Activated CD8-positive, alpha-beta memory T cell treated with anti-CD3 and anti-CD28 coated beads for 4 hours (primary cell): Measurements from ENCODE around the gene ASTN2.

Experiments
- DNase-seq, 2 donors: peaks; one replicate each; pipeline ENCODE4 v3.0.0-alpha.2; 2020; ENCODE audit warnings: low read depth in 2 of 2

The ASTN2 gene

GRCh38 chr9:116490321-116490720 lies 924.5 kb downstream of the ASTN2 start:
- DNase-seq, result no peak

DNA sequence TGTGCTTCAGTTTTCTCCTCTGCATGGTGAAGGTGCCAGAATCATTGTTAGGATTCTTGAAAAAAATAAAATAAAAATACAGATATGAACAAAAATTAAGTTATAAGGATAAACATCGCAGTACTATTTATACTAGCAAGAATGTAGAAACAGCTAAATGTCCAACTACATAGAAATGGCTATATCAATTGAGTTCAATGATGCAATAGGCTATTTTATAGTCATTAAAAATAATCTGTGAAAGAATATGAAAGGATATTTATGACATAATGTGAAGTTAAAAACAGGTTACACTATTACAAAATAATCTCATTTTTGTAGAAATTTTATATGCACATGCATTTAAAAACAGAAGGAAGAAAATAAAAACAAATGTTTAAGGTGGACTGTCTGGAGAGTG lies 926.5 kb downstream of the ASTN2 start:
- DNase-seq, result no peak

- no peak for DNase-seq
Observed at GRCh38 chr9:116484492-116485061, 930.3 kb downstream of the ASTN2 start.

DNA sequence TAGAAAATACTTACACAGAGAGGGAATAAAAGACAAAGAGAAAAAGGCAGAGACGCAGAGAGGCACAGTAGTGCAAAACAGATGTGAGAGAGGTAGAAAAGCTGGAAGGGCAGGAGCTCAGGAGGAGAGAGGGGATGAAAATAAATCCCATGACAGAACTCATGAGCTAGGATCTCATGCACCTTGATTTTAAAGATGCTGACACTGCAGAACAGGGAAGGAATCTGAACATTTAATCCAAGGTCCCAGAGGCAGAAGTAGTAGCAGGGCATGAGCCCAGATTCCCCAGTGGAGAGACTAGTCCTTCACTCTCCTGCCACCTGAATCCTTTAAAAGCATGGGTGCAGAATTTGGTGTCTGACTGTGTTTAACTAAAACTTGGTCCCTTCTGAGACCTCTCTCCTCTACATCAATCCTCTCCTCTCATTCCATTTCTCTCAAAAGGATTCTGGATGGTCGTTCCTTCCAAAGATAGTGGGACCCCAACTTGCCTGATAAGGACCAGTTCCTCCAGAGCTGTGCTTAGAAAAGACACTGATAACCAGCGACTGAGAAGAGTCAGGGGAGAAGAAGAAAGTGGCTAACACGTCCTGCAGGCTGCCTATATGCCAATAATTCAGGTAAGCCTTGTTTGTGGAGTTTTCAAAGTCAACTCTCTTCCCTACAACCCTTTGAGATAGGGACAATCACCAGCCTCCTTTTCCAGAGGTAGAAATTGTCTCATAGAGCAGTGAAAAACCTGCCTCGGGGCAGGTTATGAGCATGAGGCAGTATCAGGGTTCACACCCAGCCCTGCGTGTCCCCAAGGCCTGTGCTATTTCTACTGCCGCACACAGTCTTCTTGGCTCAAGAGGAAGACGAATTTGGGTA lies 931.0 kb downstream of the ASTN2 start:
- DNase-seq, result no peak

DNA sequence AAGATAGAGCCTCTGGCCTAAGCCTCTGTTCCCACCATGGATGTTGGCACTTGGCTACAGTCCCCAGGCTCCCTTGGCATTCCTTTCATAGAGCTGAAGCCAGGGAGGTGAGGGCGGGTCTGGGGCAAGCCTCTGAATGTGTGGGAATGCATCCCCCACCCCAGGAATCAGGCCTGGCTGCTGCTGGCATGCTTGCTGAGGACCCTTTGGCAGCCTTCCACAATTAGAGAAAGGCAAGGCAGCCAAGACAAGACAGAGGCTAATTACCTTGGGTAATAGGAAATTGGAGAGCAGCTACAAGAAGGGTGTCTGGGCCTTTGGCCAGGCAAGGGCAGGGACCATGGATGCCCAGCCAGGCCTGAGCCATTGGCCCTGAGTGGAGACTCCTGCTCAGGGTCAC lies 932.1 kb downstream of the ASTN2 start:
- no peak for DNase-seq

DNA sequence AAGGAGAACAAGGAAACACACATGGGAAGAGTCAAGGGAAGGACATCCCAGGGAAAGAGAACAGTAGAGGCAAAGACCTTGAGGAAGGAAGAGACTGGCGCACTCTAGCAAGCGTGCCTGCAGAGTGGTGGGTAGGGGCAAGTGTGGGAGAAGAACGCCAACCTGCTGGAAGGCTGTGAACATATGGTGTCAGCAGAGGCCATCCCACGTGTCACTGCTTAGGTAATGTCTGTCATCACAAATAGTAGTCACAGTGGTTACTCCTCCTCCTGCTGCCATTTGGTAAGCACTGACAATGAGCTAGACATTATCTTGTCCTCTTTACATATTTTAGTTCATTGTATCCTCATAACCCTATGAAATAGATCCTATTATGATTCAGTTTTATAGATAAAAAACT lies 934.2 kb downstream of the ASTN2 start:
- DNase-seq, result no peak

DNA sequence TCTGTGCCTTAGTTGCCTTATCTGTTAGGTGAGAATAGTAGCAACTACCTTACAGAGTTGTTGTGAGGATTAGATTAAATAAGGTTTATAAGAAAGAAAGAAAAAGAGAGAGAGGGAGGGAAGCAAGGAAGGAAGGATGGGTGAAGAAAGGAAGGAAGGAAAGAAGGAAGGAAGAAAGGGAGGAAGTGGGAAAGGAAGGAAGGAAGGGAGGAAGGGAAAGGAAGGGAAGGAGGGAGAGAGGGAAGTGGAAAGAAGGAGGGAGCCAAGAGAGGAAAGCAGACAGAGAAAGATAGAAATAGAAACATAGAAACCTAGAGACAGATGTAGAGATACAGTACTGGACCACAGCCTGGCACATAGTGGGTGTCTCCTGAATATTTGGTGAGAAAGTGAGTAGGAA lies 934.9 kb downstream of the ASTN2 start:
- DNase-seq, result no peak

DNA sequence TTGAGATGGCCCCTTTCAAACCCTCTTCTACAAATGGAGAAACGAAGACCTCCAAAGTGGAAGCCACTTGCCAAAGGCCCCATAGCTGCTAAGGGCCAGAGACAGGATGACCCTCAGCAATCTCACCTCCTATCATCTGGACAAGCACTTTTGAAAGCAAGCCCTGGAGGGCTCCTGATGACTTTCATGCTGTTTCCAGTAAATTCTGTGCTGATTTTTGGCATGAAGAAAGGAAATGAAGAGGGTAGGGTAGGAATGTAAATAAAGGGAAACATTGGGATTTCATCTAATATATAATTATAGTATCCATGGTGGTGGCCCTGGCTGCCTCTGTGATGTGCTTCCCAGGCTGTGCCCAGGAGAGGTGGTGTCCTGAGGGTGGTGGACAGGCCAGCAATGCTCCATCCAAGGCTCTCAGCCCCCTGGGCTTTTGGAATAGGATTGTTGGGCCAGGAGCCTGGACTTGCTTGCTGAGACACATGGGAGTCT lies 935.8 kb downstream of the ASTN2 start:
- DNase-seq, result no peak

- DNase-seq, result no peak
Observed at GRCh38 chr9:116477584-116478141, 937.2 kb downstream of the ASTN2 start.

GRCh38 chr9:116476935-116477381 lies 937.9 kb downstream of the ASTN2 start:
- DNase-seq, result no peak

DNA sequence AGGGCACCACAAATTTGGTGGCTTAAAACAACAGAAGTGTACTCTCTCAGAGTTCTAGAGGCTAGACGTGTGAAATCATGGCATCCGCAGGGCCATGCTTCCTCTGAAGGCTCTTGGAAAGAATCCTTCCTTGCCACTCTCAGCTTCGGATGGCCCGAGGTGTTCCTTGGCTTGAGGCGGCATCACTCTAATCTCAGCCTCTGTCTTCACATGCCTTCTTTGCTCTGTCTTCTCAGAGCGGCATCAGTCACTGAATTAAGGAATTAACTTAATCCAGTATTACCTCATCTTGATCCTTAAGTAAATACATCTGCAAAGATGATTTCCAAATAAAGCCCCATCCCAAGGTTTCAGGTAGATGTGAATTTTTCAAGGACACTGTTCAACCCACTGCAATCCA lies 938.9 kb downstream of the ASTN2 start:
- no peak for DNase-seq

- DNase-seq, result no peak
Observed at GRCh38 chr9:116475201-116475600, 939.7 kb downstream of the ASTN2 start.

DNA sequence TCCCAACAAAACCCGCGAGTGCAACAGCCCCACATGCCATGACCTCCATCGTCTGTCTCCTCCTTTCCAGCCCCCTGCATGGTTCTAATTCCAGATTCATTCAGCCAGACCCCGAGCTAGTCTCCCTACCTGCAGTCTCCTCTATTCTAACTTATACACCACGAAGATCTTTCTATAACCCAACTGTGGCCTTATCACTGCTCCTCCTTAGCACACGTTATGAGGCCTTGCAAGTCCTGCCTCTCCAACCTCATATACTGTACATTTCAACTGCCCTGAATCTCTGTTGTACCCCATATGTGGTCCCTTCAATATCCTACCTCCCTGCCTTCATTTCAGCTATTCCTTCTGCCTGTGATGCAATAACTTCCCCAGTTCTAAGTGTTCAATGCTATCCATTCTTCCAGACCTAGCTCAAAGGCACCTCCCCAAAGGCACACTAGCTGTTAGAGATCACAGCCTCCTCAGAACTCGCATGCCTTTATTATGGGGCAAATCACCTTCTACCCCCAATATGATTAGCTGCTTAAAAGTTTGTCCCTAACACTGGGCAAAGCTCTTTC lies 942.8 kb downstream of the ASTN2 start:
- no peak for DNase-seq

- DNase-seq, result no peak
Observed at GRCh38 chr9:116471093-116471906, 943.6 kb downstream of the ASTN2 start.

DNA sequence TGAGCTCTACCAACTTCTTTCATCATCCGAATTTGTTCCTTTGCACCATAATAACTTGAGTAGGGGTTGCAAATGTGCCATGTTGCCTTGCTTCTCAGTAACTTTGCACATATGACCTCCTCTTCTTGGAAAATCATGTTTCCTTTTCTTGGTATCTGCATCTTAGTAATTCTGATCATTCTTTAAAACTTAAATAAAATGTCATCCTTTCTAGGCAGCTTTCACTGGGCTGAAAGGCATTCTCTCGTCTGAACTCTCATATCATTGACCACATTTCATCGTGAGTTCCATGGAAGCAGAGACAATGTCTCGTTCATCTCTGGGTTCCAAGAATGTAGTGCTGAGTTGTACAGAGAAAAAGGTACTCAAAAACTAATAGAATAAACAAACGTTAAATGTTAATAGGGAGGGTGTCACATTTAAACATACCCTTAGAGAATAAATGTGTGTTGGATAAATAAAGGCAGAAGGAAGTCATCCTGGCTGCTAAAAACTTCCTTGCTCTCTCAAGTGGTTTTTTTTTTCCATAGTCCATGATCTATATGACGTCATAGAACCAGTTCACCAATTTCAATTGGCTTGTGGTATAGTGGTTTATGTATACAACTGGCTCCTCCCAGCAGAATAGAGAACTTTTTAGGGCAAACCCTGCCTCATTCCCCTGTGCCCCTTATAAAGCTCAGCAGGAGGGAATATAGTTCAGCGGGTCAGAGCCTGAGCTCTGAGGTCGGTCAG lies 945.9 kb downstream of the ASTN2 start:
- DNase-seq, result no peak

GRCh38 chr9:116468369-116468768 lies 946.5 kb downstream of the ASTN2 start:
- DNase-seq, result no peak

GRCh38 chr9:116467740-116468351 lies 947.0 kb downstream of the ASTN2 start:
- DNase-seq, result no peak

- DNase-seq, result no peak
Observed at GRCh38 chr9:116466271-116467235, 948.3 kb downstream of the ASTN2 start.

DNA sequence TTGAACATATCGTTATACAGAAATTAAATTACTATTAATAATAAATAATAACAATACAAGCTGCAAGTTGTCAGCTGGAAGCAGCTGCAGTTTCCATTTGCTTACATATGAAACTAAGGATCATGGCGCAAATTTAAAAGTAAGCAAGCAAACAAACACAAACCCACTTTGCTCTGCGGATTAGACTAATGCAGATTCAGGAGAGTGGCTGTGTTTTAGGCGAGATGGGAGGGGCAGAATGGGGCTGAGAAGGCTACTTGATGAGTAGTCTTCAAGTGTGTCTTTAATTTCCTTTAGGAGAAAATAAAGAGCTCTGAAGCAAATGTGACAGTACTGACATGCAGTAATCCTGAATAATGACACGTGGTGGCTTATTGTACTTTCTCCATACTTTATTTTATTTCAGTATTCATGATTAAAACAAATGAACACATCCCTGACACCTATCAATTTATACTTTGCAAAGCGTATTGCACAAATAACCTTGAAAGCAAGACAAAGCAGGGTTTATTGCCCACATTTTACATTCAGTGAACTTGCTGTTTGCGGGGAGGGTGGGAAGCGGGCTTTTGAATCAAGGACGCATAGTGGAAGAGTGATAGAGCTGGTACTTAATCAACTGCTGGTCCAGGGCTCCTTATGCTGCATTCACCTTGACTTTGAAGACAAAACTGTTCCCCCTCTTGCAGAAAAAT lies 949.1 kb downstream of the ASTN2 start:
- no peak for DNase-seq
